Measurements from ENCODE around the gene MSH5.

The MSH5 gene

DNA sequence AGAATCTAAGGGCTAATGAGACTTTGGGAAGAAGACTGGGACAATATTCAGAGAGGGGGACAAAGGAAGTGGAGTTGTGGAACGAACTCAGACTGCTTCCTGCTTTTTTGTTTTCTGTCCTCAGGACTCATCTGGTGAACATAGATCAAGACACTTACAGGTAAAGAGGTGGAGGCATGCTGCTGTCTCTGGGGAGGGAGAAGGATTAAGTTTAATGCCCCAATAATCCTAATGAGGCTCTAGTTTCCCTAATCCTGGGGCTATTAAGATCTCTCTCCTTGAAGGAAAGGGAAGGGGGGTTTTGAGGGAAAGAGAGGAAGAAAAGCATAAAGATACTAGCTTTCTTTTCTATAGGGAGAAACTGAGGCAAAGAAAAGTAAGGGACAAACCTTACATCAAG lies 4.6 kb downstream of the MSH5 start:
- H3K27me3 ChIP-seq = no peaks in the 10 kb centered on the region
- H3K9me3 ChIP-seq = no peaks in the 10 kb centered on the region
- no peak for TF ChIP-seq CTCF (IDR thresholded peaks at IDR 0.05)
- DNase-seq = no peak
- intact Hi-C loops (cut with DNase I; ENCODE audit: low total_unique reads) = loop anchor here (5.0 kb wide), 1 partner anchor 48 kb away; no protein-coding TSS in a partner anchor
- no peaks in the 10 kb centered on the region for H3K36me3 ChIP-seq
- peaks cover 0 to 10% (median 7%) of the 10 kb centered on the region in 4 donors for H3K4me1 ChIP-seq
- H3K4me3 ChIP-seq = no peak overlapping the region
- H3K27ac ChIP-seq = no peak overlapping the region

DNA sequence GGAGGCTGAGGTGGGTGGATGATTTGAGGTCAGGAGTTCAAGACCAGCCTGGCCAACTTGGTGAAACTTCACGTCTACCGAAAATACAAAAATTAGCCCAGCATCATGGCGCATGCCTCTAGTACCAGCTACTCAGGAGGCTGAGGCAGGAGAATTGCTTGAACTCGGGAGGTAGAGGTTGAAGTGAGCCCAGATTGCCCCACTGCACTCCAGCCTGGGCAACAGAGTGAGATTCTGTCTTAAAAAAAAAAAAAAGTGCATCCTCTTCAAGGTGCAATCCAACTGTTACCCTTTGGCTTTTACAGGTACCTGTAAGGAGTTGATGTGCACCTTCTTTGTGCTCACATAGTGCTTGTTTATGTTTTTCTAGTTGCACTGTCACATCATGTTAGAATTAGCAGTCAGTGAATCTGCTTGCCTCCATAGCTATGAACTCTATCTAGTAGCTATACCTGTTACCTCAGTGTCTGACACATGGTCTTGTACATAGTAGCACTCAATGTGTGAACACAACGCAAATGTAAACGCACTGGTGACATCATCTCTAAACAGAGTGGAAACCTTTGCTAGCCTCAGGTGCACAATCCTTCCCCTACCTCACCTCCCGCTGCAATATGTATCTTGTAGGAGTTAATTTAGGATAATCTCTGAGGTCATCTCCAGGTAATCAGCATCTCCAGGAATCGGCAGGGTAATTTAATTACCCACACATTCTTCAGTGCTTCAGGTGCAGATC lies 9.7 kb downstream of the MSH5 start:
- H3K4me3 ChIP-seq = no peak overlapping the region
- H3K9me3 ChIP-seq = no peaks in the 10 kb centered on the region
- TF ChIP-seq CTCF (IDR thresholded peaks at IDR 0.05) = no peak
- no peak overlapping the region for H3K27ac ChIP-seq
- intact Hi-C loops (cut with DNase I; ENCODE audit: low total_unique reads) = no loop called here
- no peaks in the 10 kb centered on the region for H3K27me3 ChIP-seq
- no peaks in the 10 kb centered on the region for H3K4me1 ChIP-seq
- no peak for DNase-seq
- no peaks in the 10 kb centered on the region for H3K36me3 ChIP-seq

- intact Hi-C loops (cut with DNase I; ENCODE audit: low total_unique reads) = no loop called here
- no peak for DNase-seq
Measured at GRCh38 chr6:31750411-31751022, 10.7 kb downstream of the MSH5 start.

GRCh38 chr6:31752739-31753319 lies 13.0 kb downstream of the MSH5 start:
- intact Hi-C loops (cut with DNase I; ENCODE audit: low total_unique reads) = no loop called here
- H3K27me3 ChIP-seq = no peaks in the 10 kb centered on the region
- H3K27ac ChIP-seq = no peak overlapping the region
- no peak for DNase-seq
- TF ChIP-seq CTCF (IDR thresholded peaks at IDR 0.05) = no peak
- no peaks in the 10 kb centered on the region for H3K9me3 ChIP-seq
- no peaks in the 10 kb centered on the region for H3K4me1 ChIP-seq
- no peaks in the 10 kb centered on the region for H3K36me3 ChIP-seq
- no peak overlapping the region for H3K4me3 ChIP-seq

More at GRCh38 chr6:31750411-31751022, 10.7 kb downstream of the MSH5 start:
- H3K27me3 ChIP-seq = no peaks in the 10 kb centered on the region
- TF ChIP-seq CTCF (IDR thresholded peaks at IDR 0.05) = no peak
- no peak overlapping the region for H3K4me3 ChIP-seq
- H3K27ac ChIP-seq = no peak overlapping the region
- no peaks in the 10 kb centered on the region for H3K36me3 ChIP-seq
- no peaks in the 10 kb centered on the region for H3K4me1 ChIP-seq
- H3K9me3 ChIP-seq = no peaks in the 10 kb centered on the region

DNA sequence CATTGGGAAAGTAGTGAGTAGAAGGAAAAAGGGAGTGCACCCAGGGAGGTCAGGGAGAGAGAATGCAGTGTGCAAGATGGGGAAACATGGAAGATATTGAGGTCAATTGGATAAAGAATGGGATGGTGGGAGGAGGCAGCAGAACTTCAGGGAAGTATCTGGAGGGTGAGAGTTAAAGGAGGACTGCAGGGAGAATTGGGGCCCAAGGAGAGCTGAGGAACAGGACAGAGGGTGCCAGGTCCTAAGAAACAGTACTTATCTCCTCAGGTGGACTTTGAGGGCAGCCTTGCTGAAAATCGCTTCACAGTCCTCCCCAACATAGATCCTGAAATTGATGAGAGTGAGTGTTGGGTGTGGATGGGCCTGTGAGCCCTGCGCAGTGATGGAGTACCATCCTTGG lies 18.5 kb downstream of the MSH5 start:
- Histone ChIP-seq H3K27me3 (no peaks in the 10 kb centered on the region), H3K27ac (no peak overlapping the region), H3K36me3 (peaks cover 0 to 19% (median 0%) of the 10 kb centered on the region in 3 donors), H3K4me1 (no peaks in the 10 kb centered on the region), H3K4me3 (no peak overlapping the region), H3K9me3 (no peaks in the 10 kb centered on the region)
- no peak for DNase-seq
- intact Hi-C loops (cut with DNase I; ENCODE audit: low total_unique reads) = no loop called here
- TF ChIP-seq CTCF (IDR thresholded peaks at IDR 0.05) = no peak
